ENCODE measurements around the gene KSR1.

The KSR1 gene

GRCh38 chr17:27449988-27450387, 6.3 kb upstream of the KSR1 start:
- Histone ChIP-seq H3K79me2 (ENCODE audit: insufficient read depth, low read depth) (no peaks in the 10 kb centered on the region), H3K27me3 (ENCODE audit: insufficient read depth, low read depth) (no peaks in the 10 kb centered on the region; the same call in 1 of the 2 replicates), H4K20me1 (ENCODE audit: insufficient read depth) (no peaks in the 10 kb centered on the region), H2AFZ (ENCODE audit: low read depth) (no peak overlapping the region), H3K36me3 (ENCODE audit: insufficient read depth) (no peaks in the 10 kb centered on the region), H3K4me2 (no peak overlapping the region), H3K4me1 (ENCODE audit: low read depth, poor library complexity, severe bottlenecking) (no peaks in the 10 kb centered on the region), H3K27ac (no peak overlapping the region), H3K4me3 (IDR thresholded peaks at IDR 0.05; ENCODE audit: insufficient read depth, low read depth, low read length) (no peak overlapping the region), H3K9ac (no peak overlapping the region)
- no peak for TF ChIP-seq CTCF (conservative IDR thresholded peaks at IDR 0.05; ENCODE audit: low read depth, low read length)

- no peaks in the 10 kb centered on the region; the same call in 1 of the 2 replicates for H3K27me3 ChIP-seq (ENCODE audit: insufficient read depth, low read depth)
- H3K27ac ChIP-seq = no peak overlapping the region
- no peak for TF ChIP-seq CTCF (conservative IDR thresholded peaks at IDR 0.05; ENCODE audit: low read depth, low read length)
- H2AFZ ChIP-seq (ENCODE audit: low read depth) = no peak overlapping the region
- H4K20me1 ChIP-seq (ENCODE audit: insufficient read depth) = no peaks in the 10 kb centered on the region
- no peaks in the 10 kb centered on the region for H3K36me3 ChIP-seq (ENCODE audit: insufficient read depth)
- no peaks in the 10 kb centered on the region for H3K4me1 ChIP-seq (ENCODE audit: low read depth, poor library complexity, severe bottlenecking)
- H3K4me2 ChIP-seq = no peak overlapping the region
- no peak overlapping the region for H3K4me3 ChIP-seq (IDR thresholded peaks at IDR 0.05; ENCODE audit: insufficient read depth, low read depth, low read length)
- no peaks in the 10 kb centered on the region for H3K79me2 ChIP-seq (ENCODE audit: insufficient read depth, low read depth)
- no peak overlapping the region for H3K9ac ChIP-seq
These were observed 5.8 kb upstream of the KSR1 start for GRCh38 chr17:27450416-27450815.

- no peak for TF ChIP-seq CTCF (conservative IDR thresholded peaks at IDR 0.05; ENCODE audit: low read depth, low read length)
- no peaks in the 10 kb centered on the region for H4K20me1 ChIP-seq (ENCODE audit: insufficient read depth)
- H3K9ac ChIP-seq = no peak overlapping the region
These were observed 4.3 kb upstream of the KSR1 start for GRCh38 chr17:27451906-27452305.

GRCh38 chr17:27452828-27453227, 3.4 kb upstream of the KSR1 start:
- no peaks in the 10 kb centered on the region for H4K20me1 ChIP-seq (ENCODE audit: insufficient read depth)
- no peak overlapping the region for H3K9ac ChIP-seq
- no peak for TF ChIP-seq CTCF (conservative IDR thresholded peaks at IDR 0.05; ENCODE audit: low read depth, low read length)
- no peak overlapping the region for H3K27ac ChIP-seq
- H3K79me2 ChIP-seq (ENCODE audit: insufficient read depth, low read depth) = no peaks in the 10 kb centered on the region
- no peaks in the 10 kb centered on the region for H3K36me3 ChIP-seq (ENCODE audit: insufficient read depth)
- no peak overlapping the region for H2AFZ ChIP-seq (ENCODE audit: low read depth)
- H3K4me3 ChIP-seq (IDR thresholded peaks at IDR 0.05; ENCODE audit: insufficient read depth, low read depth, low read length) = no peak overlapping the region
- no peak overlapping the region for H3K4me2 ChIP-seq
- H3K27me3 ChIP-seq (ENCODE audit: insufficient read depth, low read depth) = peaks cover 7% of the 10 kb centered on the region
- H3K4me1 ChIP-seq (ENCODE audit: low read depth, poor library complexity, severe bottlenecking) = peaks cover 8% of the 10 kb centered on the region

More at GRCh38 chr17:27451906-27452305, 4.3 kb upstream of the KSR1 start:
- peaks cover 3% of the 10 kb centered on the region for H3K4me1 ChIP-seq (ENCODE audit: low read depth, poor library complexity, severe bottlenecking)
- no peaks in the 10 kb centered on the region for H3K36me3 ChIP-seq (ENCODE audit: insufficient read depth)
- H3K4me3 ChIP-seq (IDR thresholded peaks at IDR 0.05; ENCODE audit: insufficient read depth, low read depth, low read length) = no peak overlapping the region
- H3K79me2 ChIP-seq (ENCODE audit: insufficient read depth, low read depth) = no peaks in the 10 kb centered on the region
- H3K27ac ChIP-seq = no peak overlapping the region
- H2AFZ ChIP-seq (ENCODE audit: low read depth) = no peak overlapping the region
- H3K27me3 ChIP-seq (ENCODE audit: insufficient read depth, low read depth) = no peaks in the 10 kb centered on the region; the same call in 1 of the 2 replicates
- H3K4me2 ChIP-seq = no peak overlapping the region
